ENCODE results near the gene SLC30A2. TPM values are rescaled to one million over a fixed set of nuclear protein-coding genes. Genes with fewer than 3 reads are reported as not detected.

The SLC30A2 gene
- total RNA-seq, 1 donor from 2014 or later = 5.0 TPM

GRCh38 chr1:26012864-26013263 is 33.1 kb downstream of the SLC30A2 start:
- DNase-seq (ENCODE audit: low spot score) = no peak
- intact Hi-C loops (cut with DNase I) = no loop called here

GRCh38 chr1:26010825-26011224 is 35.1 kb downstream of the SLC30A2 start:
- intact Hi-C loops (cut with DNase I) = no loop called here

GRCh38 chr1:26009796-26010447 is 36.0 kb downstream of the SLC30A2 start:
- intact Hi-C loops (cut with DNase I) = no loop called here
- no peak for DNase-seq (ENCODE audit: low spot score)

More at GRCh38 chr1:26010825-26011224, 35.1 kb downstream of the SLC30A2 start:
- no peak for DNase-seq (ENCODE audit: low spot score)

- intact Hi-C loops (cut with DNase I) = no loop called here
- DNase-seq (ENCODE audit: low spot score) = no peak
Measured at GRCh38 chr1:26006710-26007109, 39.2 kb downstream of the SLC30A2 start.

GRCh38 chr1:26005434-26006105 is 40.3 kb downstream of the SLC30A2 start:
- DNase-seq (ENCODE audit: low spot score) = no peak
- intact Hi-C loops (cut with DNase I) = no loop called here

- intact Hi-C loops (cut with DNase I) = no loop called here
Measured at GRCh38 chr1:26003756-26004155, 42.2 kb downstream of the SLC30A2 start.

GRCh38 chr1:26003262-26003661 is 42.7 kb downstream of the SLC30A2 start:
- no peak for DNase-seq (ENCODE audit: low spot score)
- intact Hi-C loops (cut with DNase I) = no loop called here

More at GRCh38 chr1:26003756-26004155, 42.2 kb downstream of the SLC30A2 start:
- no peak for DNase-seq (ENCODE audit: low spot score)

GRCh38 chr1:25999041-25999800 is 46.7 kb downstream of the SLC30A2 start:
- intact Hi-C loops (cut with DNase I) = loop anchor here (2.0 to 5.0 kb wide), 3 partner anchors 77 to 177 kb away; no protein-coding TSS in a partner anchor
- no peak for DNase-seq (ENCODE audit: low spot score)

- peak; percentile 99 for DNase-seq (ENCODE audit: low spot score)
- intact Hi-C loops (cut with DNase I) = loop anchor here (1.0 to 5.0 kb wide), 4 partner anchors 76 to 176 kb away; no protein-coding TSS in a partner anchor
Measured at GRCh38 chr1:25997828-25998761, 47.8 kb downstream of the SLC30A2 start, which contains the start of gene PAFAH2. Gene PAFAH2, minus strand, starts transcription at chr1:25998063. Its CDS starts 7,247 bp downstream, at chr1:25990816.

GRCh38 chr1:25996966-25997827 is 48.7 kb downstream of the SLC30A2 start:
- DNase-seq (ENCODE audit: low spot score) = no peak
- intact Hi-C loops (cut with DNase I) = loop anchor here (5.0 kb wide), 2 partner anchors 75 to 175 kb away; no protein-coding TSS in a partner anchor

- no peak for DNase-seq (ENCODE audit: low spot score)
- intact Hi-C loops (cut with DNase I) = loop anchor here (5.0 kb wide), 2 partner anchors 72 to 172 kb away; no protein-coding TSS in a partner anchor
Measured at GRCh38 chr1:25994402-25995150, 51.3 kb downstream of the SLC30A2 start.

GRCh38 chr1:25993197-25993951 is 52.5 kb downstream of the SLC30A2 start:
- no peak for DNase-seq (ENCODE audit: low spot score)
- intact Hi-C loops (cut with DNase I) = no loop called here

GRCh38 chr1:25992689-25993171 is 53.2 kb downstream of the SLC30A2 start:
- no peak for DNase-seq (ENCODE audit: low spot score)
- intact Hi-C loops (cut with DNase I) = no loop called here

- intact Hi-C loops (cut with DNase I) = no loop called here
- no peak for DNase-seq (ENCODE audit: low spot score)
Measured at GRCh38 chr1:25991937-25992688, 53.8 kb downstream of the SLC30A2 start.

GRCh38 chr1:25990702-25991395 is 55.1 kb downstream of the SLC30A2 start:
- intact Hi-C loops (cut with DNase I) = no loop called here
- no peak for DNase-seq (ENCODE audit: low spot score)
